ENCODE results near the gene GPR83.

DNA sequence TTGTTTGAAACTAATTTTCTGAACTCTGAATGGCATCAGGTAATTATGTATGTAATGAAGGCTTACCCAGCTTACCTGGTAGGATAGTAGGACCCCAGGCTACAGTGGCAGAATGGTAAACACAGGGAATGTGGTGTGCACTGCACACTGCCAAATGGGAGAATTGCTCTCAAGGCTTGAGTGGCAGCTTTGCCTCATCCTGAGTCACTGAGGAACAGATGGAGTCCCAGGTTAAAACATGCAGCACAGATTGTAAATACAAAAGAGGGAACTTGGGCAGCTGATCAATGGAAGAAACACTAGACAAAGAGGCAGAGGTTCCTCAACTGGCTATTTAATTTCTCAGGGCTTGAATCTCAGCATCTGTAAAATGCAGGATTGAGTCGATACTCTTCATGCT is 24.4 kb downstream of the GPR83 start:
- TF ChIP-seq MAFK (IDR thresholded peaks at IDR 0.05; ENCODE audit: partially characterized antibody) (no peak), POLR2A (IDR thresholded peaks at IDR 0.05; ENCODE audit: low read length) (no peak), NR3C1 (IDR thresholded peaks at IDR 0.05) (no peak), EP300 (IDR thresholded peaks at IDR 0.05) (no peak), RAD21 (conservative IDR thresholded peaks at IDR 0.05 in 1 of 2, IDR thresholded peaks at IDR 0.05 in 1 of 2) (no peak), CEBPB (IDR thresholded peaks at IDR 0.05) (no peak), SMC3 (IDR thresholded peaks at IDR 0.05) (no peak), GATA3 (IDR thresholded peaks at IDR 0.05; ENCODE audit: borderline replicate concordance) (no peak), MYC (IDR thresholded peaks at IDR 0.05; ENCODE audit: borderline replicate concordance, low read length) (no peak)
- TF ChIP-seq, protein P1, sequence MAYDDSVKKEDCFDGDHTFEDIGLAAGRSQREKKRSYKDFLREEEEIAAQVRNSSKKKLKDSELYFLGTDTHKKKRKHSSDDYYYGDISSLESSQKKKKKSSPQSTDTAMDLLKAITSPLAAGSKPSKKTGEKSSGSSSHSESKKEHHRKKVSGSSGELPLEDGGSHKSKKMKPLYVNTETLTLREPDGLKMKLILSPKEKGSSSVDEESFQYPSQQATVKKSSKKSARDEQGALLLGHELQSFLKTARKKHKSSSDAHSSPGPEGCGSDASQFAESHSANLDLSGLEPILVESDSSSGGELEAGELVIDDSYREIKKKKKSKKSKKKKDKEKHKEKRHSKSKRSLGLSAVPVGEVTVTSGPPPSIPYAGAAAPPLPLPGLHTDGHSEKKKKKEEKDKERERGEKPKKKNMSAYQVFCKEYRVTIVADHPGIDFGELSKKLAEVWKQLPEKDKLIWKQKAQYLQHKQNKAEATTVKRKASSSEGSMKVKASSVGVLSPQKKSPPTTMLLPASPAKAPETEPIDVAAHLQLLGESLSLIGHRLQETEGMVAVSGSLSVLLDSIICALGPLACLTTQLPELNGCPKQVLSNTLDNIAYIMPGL (CRISPR knock-in tag; IDR thresholded peaks at IDR 0.05; ENCODE audit: borderline replicate concordance): no peak
- TF ChIP-seq, protein P2, sequence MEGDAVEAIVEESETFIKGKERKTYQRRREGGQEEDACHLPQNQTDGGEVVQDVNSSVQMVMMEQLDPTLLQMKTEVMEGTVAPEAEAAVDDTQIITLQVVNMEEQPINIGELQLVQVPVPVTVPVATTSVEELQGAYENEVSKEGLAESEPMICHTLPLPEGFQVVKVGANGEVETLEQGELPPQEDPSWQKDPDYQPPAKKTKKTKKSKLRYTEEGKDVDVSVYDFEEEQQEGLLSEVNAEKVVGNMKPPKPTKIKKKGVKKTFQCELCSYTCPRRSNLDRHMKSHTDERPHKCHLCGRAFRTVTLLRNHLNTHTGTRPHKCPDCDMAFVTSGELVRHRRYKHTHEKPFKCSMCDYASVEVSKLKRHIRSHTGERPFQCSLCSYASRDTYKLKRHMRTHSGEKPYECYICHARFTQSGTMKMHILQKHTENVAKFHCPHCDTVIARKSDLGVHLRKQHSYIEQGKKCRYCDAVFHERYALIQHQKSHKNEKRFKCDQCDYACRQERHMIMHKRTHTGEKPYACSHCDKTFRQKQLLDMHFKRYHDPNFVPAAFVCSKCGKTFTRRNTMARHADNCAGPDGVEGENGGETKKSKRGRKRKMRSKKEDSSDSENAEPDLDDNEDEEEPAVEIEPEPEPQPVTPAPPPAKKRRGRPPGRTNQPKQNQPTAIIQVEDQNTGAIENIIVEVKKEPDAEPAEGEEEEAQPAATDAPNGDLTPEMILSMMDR (IDR thresholded peaks at IDR 0.05): no peak
- TF ChIP-seq, protein P3, sequence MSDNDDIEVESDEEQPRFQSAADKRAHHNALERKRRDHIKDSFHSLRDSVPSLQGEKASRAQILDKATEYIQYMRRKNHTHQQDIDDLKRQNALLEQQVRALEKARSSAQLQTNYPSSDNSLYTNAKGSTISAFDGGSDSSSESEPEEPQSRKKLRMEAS (IDR thresholded peaks at IDR 0.05): no peak

All from A549 (cell line).